Neural cell (in vitro differentiated cells): ENCODE measurements around the gene WHAMM. TPM values are rescaled to one million over a fixed set of nuclear protein-coding genes. Genes with fewer than 3 reads are reported as not detected.

Experiments used
- H2AFZ ChIP-seq: fragments of 200-600, 300-800 bp; sonication (generic), shearing (Covaris generic); 2 replicates; pipeline ENCODE4 v1.6.0; 2014; ENCODE audit warnings: low read depth, mild to moderate bottlenecking, antibody characterized with exemption, low read length, moderate library complexity
- H3F3A ChIP-seq: fragments of 200-600 bp; shearing (Covaris generic); 2 replicates; pipeline ENCODE4 v1.6.1; 2016; ENCODE audit warnings: mild to moderate bottlenecking, moderate library complexity, mixed read lengths, antibody characterized with exemption, low read length; ENCODE audit not compliant: insufficient read depth, poor library complexity, severe bottlenecking
- H3K27ac ChIP-seq: fragments of 200-600, 300-800 bp; sonication (generic), shearing (Covaris generic); 2 replicates; pipeline ENCODE4 v1.5.1; 2014; ENCODE audit warnings: mild to moderate bottlenecking, low read length, moderate library complexity
- H3K27me3 ChIP-seq: fragments of 300-800, 200-600 bp; sonication (generic), shearing (Covaris generic); 2 replicates; pipeline ENCODE4 v1.6.0; 2014; ENCODE audit warnings: mild to moderate bottlenecking, low read depth, low read length, moderate library complexity; ENCODE audit not compliant: insufficient read depth
- H3K36me3 ChIP-seq: fragments of 300-800, 200-600 bp; sonication (generic), shearing (Covaris generic); 2 replicates; pipeline ENCODE4 v1.5.1; 2014; ENCODE audit warnings: mild to moderate bottlenecking, antibody characterized with exemption, low read length, moderate library complexity; ENCODE audit not compliant: insufficient read depth
- H3K4me2 ChIP-seq: fragments of 300-800, 200-600 bp; sonication (generic), shearing (Covaris generic); 2 replicates; pipeline ENCODE4 v1.6.0; 2014; ENCODE audit warnings: mild to moderate bottlenecking, low read length
- H3K4me3 ChIP-seq: fragments of 300-800, 200-600 bp; sonication (generic), shearing (Covaris generic); 2 replicates; pipeline ENCODE4 v1.5.1; 2014; ENCODE audit warnings: mild to moderate bottlenecking, low read length, moderate library complexity
- H3K79me2 ChIP-seq: fragments of 200-600 bp; shearing (Covaris generic); replicated peaks from 2 replicates; pipeline ENCODE4 v1.6.0; 2014; ENCODE audit warnings: mild to moderate bottlenecking, low read length, moderate library complexity; ENCODE audit not compliant: insufficient read depth
- H3K9ac ChIP-seq: fragments of 300-800, 200-600 bp; sonication (generic), shearing (Covaris generic); 2 replicates; pipeline ENCODE4 v1.6.1; 2016; ENCODE audit warnings: mild to moderate bottlenecking, low read length, mixed read lengths
- H3K9me2 ChIP-seq: fragments of 200-600 bp; shearing (Covaris generic); 2 replicates; pipeline ENCODE4 v1.6.1; 2016; ENCODE audit warnings: mild to moderate bottlenecking, low read length, mixed read lengths; ENCODE audit not compliant: insufficient read depth
- H3K9me3 ChIP-seq: fragments of 200-600, 300-800 bp; sonication (generic), shearing (Covaris generic); 2 replicates; pipeline ENCODE4 v1.6.1; 2016; ENCODE audit warnings: mild to moderate bottlenecking, mixed run types, low read length, moderate library complexity, mixed read lengths
- H4K20me1 ChIP-seq: fragments of 200-600 bp; shearing (Covaris generic); 2 replicates; pipeline ENCODE4 v1.6.1; 2016; ENCODE audit warnings: mild to moderate bottlenecking, mixed run types; ENCODE audit not compliant: insufficient read depth
- EP300 ChIP-seq: fragments of 450-650 bp; conservative IDR thresholded peaks from 2 replicates; pipeline ENCODE4 v1.6.1; 2014; ENCODE audit warnings: antibody characterized with exemption, mild to moderate bottlenecking, moderate library complexity; ENCODE audit not compliant: poor library complexity, severe bottlenecking
- EZH2 ChIP-seq: fragments of 200-600, 300-800 bp; shearing (Covaris generic), sonication (generic); IDR thresholded peaks from 2 replicates; pipeline ENCODE4 v1.6.1; 2014; ENCODE audit warnings: antibody characterized with exemption, low read length, borderline replicate concordance, mild to moderate bottlenecking; ENCODE audit not compliant: insufficient read depth, poor library complexity, severe bottlenecking
- MXI1 ChIP-seq: fragments of 450-650 bp; conservative IDR thresholded peaks from 2 replicates; pipeline ENCODE4 v1.6.1; 2014; ENCODE audit warnings: antibody characterized with exemption, mild to moderate bottlenecking; ENCODE audit not compliant: poor library complexity, severe bottlenecking
- POLR2AphosphoS5 ChIP-seq: IDR thresholded peaks from 2 replicates; pipeline ENCODE4 v1.6.1; 2012
- RAD21 ChIP-seq: fragments of 450-650 bp; conservative IDR thresholded peaks from 2 replicates; pipeline ENCODE4 v1.6.1; 2014; ENCODE audit warnings: antibody characterized with exemption, mild to moderate bottlenecking, moderate library complexity
- SMC3 ChIP-seq: fragments of 450-650 bp; conservative IDR thresholded peaks from 2 replicates; pipeline ENCODE4 v1.6.1; 2014; ENCODE audit warnings: antibody characterized with exemption, mild to moderate bottlenecking, moderate library complexity; ENCODE audit not compliant: poor library complexity
- TAF1 ChIP-seq: IDR thresholded peaks from 2 replicates; pipeline ENCODE4 v1.6.1; 2012; ENCODE audit warnings: low read depth
- polyA plus RNA-seq: library from polyadenylated mRNA; depleted of rRNA; stranded (reverse); fragments of >200 nt; gene quantifications from 2 replicates; pipeline ENCODE4 v1.2.3, GENCODE V29; 2014
- TF ChIP-seq, protein P1 (sequence below): fragments of 450-650 bp; IDR thresholded peaks from 2 replicates; pipeline ENCODE4 v1.5.1; 2014; ENCODE audit warnings: antibody characterized with exemption, mild to moderate bottlenecking, moderate library complexity; ENCODE audit not compliant: poor library complexity, severe bottlenecking
- TF ChIP-seq, protein P2 (sequence below): IDR thresholded peaks from 2 replicates; pipeline ENCODE4 v1.6.1; 2012; ENCODE audit warnings: borderline replicate concordance

WHAMM gene
- polyA plus RNA-seq, 1 donor from 2014 or later = 2.8 TPM

DNA sequence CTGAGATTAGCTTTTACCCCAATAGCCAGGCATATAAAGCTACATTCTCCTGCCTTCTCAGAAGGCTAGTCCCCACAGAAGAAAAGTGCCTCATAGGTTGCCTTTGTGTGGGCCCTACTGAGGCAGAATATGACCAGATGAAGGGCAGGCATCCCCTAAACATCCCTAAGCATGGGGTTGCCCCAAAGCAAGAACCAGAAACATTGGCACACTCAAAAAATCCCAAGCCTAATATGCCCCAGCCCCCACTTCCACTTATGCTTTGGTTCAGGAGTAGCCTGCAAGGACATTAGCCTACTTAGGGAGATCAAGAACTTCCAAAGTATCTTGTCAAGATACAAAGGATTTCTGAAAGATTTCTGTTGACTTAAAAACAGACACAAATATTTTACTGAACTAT, 29.7 kb downstream of the WHAMM start:
- no peak overlapping the region for H3K4me3 ChIP-seq
- no peaks in the 10 kb centered on the region for H3K9me2 ChIP-seq
- H3K79me2 ChIP-seq = no peaks in the 10 kb centered on the region
- TF ChIP-seq POLR2AphosphoS5 (no peak), TAF1 (no peak), RAD21 (no peak), EP300 (no peak), SMC3 (no peak), MXI1 (no peak), EZH2 (no peak)
- TF ChIP-seq, protein P1, sequence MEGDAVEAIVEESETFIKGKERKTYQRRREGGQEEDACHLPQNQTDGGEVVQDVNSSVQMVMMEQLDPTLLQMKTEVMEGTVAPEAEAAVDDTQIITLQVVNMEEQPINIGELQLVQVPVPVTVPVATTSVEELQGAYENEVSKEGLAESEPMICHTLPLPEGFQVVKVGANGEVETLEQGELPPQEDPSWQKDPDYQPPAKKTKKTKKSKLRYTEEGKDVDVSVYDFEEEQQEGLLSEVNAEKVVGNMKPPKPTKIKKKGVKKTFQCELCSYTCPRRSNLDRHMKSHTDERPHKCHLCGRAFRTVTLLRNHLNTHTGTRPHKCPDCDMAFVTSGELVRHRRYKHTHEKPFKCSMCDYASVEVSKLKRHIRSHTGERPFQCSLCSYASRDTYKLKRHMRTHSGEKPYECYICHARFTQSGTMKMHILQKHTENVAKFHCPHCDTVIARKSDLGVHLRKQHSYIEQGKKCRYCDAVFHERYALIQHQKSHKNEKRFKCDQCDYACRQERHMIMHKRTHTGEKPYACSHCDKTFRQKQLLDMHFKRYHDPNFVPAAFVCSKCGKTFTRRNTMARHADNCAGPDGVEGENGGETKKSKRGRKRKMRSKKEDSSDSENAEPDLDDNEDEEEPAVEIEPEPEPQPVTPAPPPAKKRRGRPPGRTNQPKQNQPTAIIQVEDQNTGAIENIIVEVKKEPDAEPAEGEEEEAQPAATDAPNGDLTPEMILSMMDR = no peak
- TF ChIP-seq, protein P2, sequence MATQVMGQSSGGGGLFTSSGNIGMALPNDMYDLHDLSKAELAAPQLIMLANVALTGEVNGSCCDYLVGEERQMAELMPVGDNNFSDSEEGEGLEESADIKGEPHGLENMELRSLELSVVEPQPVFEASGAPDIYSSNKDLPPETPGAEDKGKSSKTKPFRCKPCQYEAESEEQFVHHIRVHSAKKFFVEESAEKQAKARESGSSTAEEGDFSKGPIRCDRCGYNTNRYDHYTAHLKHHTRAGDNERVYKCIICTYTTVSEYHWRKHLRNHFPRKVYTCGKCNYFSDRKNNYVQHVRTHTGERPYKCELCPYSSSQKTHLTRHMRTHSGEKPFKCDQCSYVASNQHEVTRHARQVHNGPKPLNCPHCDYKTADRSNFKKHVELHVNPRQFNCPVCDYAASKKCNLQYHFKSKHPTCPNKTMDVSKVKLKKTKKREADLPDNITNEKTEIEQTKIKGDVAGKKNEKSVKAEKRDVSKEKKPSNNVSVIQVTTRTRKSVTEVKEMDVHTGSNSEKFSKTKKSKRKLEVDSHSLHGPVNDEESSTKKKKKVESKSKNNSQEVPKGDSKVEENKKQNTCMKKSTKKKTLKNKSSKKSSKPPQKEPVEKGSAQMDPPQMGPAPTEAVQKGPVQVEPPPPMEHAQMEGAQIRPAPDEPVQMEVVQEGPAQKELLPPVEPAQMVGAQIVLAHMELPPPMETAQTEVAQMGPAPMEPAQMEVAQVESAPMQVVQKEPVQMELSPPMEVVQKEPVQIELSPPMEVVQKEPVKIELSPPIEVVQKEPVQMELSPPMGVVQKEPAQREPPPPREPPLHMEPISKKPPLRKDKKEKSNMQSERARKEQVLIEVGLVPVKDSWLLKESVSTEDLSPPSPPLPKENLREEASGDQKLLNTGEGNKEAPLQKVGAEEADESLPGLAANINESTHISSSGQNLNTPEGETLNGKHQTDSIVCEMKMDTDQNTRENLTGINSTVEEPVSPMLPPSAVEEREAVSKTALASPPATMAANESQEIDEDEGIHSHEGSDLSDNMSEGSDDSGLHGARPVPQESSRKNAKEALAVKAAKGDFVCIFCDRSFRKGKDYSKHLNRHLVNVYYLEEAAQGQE = no peak
- no peaks in the 10 kb centered on the region for H3K27me3 ChIP-seq
- H3F3A ChIP-seq = no peaks in the 10 kb centered on the region
- H3K36me3 ChIP-seq = peaks cover 6% of the 10 kb centered on the region
- H3K4me2 ChIP-seq = no peak overlapping the region
- no peak overlapping the region for H3K9ac ChIP-seq
- H3K9me3 ChIP-seq = no peaks in the 10 kb centered on the region
- H3K27ac ChIP-seq = no peak overlapping the region
- no peak overlapping the region for H2AFZ ChIP-seq
- no peaks in the 10 kb centered on the region for H4K20me1 ChIP-seq

DNA sequence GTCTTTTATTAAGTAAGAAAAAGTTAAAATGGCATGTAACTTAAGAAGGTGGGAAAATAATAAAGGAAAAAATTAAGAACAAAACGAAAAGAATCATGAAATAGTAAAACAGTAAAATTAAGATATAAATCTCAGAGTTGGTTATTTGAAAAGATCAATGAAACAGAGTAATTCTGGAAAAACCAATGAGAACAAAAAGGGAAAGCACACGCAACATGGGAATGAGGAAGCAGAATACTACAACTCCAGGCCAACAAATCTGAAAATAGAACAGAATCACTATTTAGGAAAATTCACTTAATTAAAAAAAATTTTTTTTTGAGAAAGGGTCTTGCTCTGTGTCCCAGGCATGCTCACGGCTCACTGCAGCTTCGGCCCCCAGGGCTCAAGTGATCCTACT, 30.7 kb downstream of the WHAMM start:
- no peak overlapping the region for H3K27ac ChIP-seq
- H3K9me3 ChIP-seq = no peaks in the 10 kb centered on the region
- no peaks in the 10 kb centered on the region for H4K20me1 ChIP-seq
- H3K4me2 ChIP-seq = no peak overlapping the region
- H3F3A ChIP-seq = no peaks in the 10 kb centered on the region
- no peaks in the 10 kb centered on the region for H3K79me2 ChIP-seq
- H3K9me2 ChIP-seq = no peaks in the 10 kb centered on the region
- H3K9ac ChIP-seq = no peak overlapping the region
- no peak for TF ChIP-seq EZH2
- no peak for TF ChIP-seq MXI1
- no peak for TF ChIP-seq TAF1
- TF ChIP-seq RAD21 = no peak
- no peak for TF ChIP-seq POLR2AphosphoS5
- TF ChIP-seq, protein P1 = no peak
- no peak for TF ChIP-seq SMC3
- H3K4me3 ChIP-seq = no peak overlapping the region
- H2AFZ ChIP-seq = no peak overlapping the region
- H3K36me3 ChIP-seq = peaks cover 6% of the 10 kb centered on the region
- H3K27me3 ChIP-seq = no peaks in the 10 kb centered on the region
